ENCODE measurements around the gene DNAL4. TPM values are rescaled to one million over a fixed set of nuclear protein-coding genes. Genes with fewer than 3 reads are reported as not detected.
A peak's percentile ranks its signal among the peaks of the same experiment; 100 is the strongest.

DNAL4 gene
- polyA plus RNA-seq, 2 of the 4 experiments (the other 2 are of a cell fraction), result 7.7 to 9.8 TPM

- no peak for DNase-seq (ENCODE audit: low read depth in 1 of 2, low spot score in 1 of 2)
- H3K27ac ChIP-seq, result peak overlapping the region; percentile 82 to 90
- TF ChIP-seq, protein P1, sequence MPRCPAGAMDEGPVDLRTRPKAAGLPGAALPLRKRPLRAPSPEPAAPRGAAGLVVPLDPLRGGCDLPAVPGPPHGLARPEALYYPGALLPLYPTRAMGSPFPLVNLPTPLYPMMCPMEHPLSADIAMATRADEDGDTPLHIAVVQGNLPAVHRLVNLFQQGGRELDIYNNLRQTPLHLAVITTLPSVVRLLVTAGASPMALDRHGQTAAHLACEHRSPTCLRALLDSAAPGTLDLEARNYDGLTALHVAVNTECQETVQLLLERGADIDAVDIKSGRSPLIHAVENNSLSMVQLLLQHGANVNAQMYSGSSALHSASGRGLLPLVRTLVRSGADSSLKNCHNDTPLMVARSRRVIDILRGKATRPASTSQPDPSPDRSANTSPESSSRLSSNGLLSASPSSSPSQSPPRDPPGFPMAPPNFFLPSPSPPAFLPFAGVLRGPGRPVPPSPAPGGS (IDR thresholded peaks at IDR 0.05), result no peak
- TF ChIP-seq ESRRA (IDR thresholded peaks at IDR 0.05; ENCODE audit: borderline replicate concordance, low read length) (no peak), MAFK (IDR thresholded peaks at IDR 0.05; ENCODE audit: partially characterized antibody) (no peak), TFCP2L1 (CRISPR knock-in tag; IDR thresholded peaks at IDR 0.05) (no peak), RNF2 (IDR thresholded peaks at IDR 0.05; ENCODE audit: borderline replicate concordance, low read depth) (no peak), RAD21 (conservative IDR thresholded peaks at IDR 0.05 in 1 of 2, IDR thresholded peaks at IDR 0.05 in 1 of 2) (no peak), CBX2 (IDR thresholded peaks at IDR 0.05; ENCODE audit: borderline replicate concordance, low read depth) (no peak), USF2 (IDR thresholded peaks at IDR 0.05) (no peak), FOSB (CRISPR knock-in tag; IDR thresholded peaks at IDR 0.05) (no peak), EP300 (IDR thresholded peaks at IDR 0.05) (no peak), HOXB5 (CRISPR knock-in tag; IDR thresholded peaks at IDR 0.05) (no peak)
- TF ChIP-seq, protein P2, sequence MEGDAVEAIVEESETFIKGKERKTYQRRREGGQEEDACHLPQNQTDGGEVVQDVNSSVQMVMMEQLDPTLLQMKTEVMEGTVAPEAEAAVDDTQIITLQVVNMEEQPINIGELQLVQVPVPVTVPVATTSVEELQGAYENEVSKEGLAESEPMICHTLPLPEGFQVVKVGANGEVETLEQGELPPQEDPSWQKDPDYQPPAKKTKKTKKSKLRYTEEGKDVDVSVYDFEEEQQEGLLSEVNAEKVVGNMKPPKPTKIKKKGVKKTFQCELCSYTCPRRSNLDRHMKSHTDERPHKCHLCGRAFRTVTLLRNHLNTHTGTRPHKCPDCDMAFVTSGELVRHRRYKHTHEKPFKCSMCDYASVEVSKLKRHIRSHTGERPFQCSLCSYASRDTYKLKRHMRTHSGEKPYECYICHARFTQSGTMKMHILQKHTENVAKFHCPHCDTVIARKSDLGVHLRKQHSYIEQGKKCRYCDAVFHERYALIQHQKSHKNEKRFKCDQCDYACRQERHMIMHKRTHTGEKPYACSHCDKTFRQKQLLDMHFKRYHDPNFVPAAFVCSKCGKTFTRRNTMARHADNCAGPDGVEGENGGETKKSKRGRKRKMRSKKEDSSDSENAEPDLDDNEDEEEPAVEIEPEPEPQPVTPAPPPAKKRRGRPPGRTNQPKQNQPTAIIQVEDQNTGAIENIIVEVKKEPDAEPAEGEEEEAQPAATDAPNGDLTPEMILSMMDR (IDR thresholded peaks at IDR 0.05), result no peak
- ChIA-PET POLR2A (no interaction called here), CTCF (no interaction called here)
- H3K9me3 ChIP-seq, result no peaks in the 10 kb centered on the region
- H3K4me1 ChIP-seq, result peaks cover 43% of the 10 kb centered on the region
- FAIRE-seq, result no peak
- 96% methylated on average over 4 of the region's 7 CpGs for WGBS (ENCODE audit: missing lambda C conversion rate)
- H3K4me3 ChIP-seq, result no peak overlapping the region
- peak overlapping the region; percentile 61 for H3K4me2 ChIP-seq
- peak in 1 of 2 experiments; percentile 9; a peak in 1 of 6 replicates for ATAC-seq
Measured at GRCh38 chr22:38830845-38831108, 36.8 kb upstream of the DNAL4 start.

DNA sequence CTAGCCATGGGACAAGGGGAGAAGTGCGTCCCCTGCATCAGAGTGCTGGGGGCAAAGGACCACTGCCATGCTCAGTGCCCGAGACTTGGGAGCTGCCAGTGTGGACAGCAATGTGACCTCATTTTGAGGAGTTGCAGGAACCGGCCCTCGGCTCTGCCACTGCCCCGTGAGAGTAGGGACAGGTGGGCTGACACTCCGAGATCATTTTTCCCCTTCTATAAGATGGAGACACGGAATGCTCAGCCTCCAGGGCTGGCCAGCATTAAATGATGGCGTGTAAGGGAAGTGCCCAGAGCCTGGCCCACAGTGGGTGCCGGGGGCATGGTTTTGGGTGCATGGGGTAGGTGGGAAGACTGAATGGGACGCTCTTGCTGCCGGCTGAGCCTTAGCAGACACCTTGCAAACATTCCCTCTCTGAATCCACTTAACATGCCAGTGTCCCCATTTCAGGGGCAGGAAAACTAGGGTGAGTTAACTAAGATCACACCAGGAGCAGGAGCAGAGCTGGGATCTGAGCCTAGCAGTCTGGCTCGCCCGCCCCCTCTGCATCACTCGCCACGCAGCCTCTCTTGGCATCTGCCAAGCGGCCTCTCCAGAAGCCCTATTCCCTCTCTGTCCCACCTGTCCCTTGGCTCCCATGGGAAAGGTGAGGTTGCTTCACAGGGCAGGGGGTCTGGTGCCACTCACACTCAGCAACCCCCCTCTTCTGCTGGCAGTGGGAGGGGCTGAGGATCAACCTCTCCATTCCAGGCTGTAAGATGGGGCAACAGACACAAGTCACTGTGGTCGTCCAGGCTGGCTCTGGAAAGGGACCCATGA, 36.3 kb upstream of the DNAL4 start:
- Histone ChIP-seq H3K4me1 (peaks cover 38% of the 10 kb centered on the region), H3K9me3 (no peaks in the 10 kb centered on the region), H3K4me3 (no peak overlapping the region), H3K4me2 (peak overlapping the region; percentile 61), H3K27ac (peak overlapping the region; percentile 82 to 90)
- 84% methylated on average over 16 of the region's 17 CpGs for WGBS (ENCODE audit: missing lambda C conversion rate)
- FAIRE-seq (no peak), ATAC-seq (peak; percentile 26 to 41; a peak in 4 of 6 replicates), DNase-seq (ENCODE audit: low read depth in 1 of 2, low spot score in 1 of 2) (no peak)
- POLR2A ChIA-PET, result interaction anchor here (1.2 kb wide), 1 partner anchor 27 kb away, joined by 3 read pairs; no protein-coding TSS in a partner anchor
- no peak for TF ChIP-seq KDM5A (IDR thresholded peaks at IDR 0.05)
- no peak for TF ChIP-seq MAZ (IDR thresholded peaks at IDR 0.05; ENCODE audit: borderline replicate concordance, low read depth, low read length)
- TF ChIP-seq NPAS2 (CRISPR knock-in tag; IDR thresholded peaks at IDR 0.05; ENCODE audit: borderline replicate concordance), result no peak
- no peak for TF ChIP-seq POLR2AphosphoS2 (conservative IDR thresholded peaks at IDR 0.05; ENCODE audit: low read length)
- TF ChIP-seq JUN (IDR thresholded peaks at IDR 0.05), result no peak
- TF ChIP-seq, protein P2 (IDR thresholded peaks at IDR 0.05), result no peak
- TF ChIP-seq POLR2A (IDR thresholded peaks at IDR 0.05; ENCODE audit: low read length), result no peak
- TF ChIP-seq ZFP36 (IDR thresholded peaks at IDR 0.05; ENCODE audit: borderline replicate concordance, partially characterized antibody), result no peak
- no peak for TF ChIP-seq RAD21 (conservative IDR thresholded peaks at IDR 0.05 in 1 of 2, IDR thresholded peaks at IDR 0.05 in 1 of 2)
- TF ChIP-seq, protein P3, sequence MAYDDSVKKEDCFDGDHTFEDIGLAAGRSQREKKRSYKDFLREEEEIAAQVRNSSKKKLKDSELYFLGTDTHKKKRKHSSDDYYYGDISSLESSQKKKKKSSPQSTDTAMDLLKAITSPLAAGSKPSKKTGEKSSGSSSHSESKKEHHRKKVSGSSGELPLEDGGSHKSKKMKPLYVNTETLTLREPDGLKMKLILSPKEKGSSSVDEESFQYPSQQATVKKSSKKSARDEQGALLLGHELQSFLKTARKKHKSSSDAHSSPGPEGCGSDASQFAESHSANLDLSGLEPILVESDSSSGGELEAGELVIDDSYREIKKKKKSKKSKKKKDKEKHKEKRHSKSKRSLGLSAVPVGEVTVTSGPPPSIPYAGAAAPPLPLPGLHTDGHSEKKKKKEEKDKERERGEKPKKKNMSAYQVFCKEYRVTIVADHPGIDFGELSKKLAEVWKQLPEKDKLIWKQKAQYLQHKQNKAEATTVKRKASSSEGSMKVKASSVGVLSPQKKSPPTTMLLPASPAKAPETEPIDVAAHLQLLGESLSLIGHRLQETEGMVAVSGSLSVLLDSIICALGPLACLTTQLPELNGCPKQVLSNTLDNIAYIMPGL (CRISPR knock-in tag; IDR thresholded peaks at IDR 0.05; ENCODE audit: borderline replicate concordance), result no peak
- no peak for TF ChIP-seq NFE2L2 (conservative IDR thresholded peaks at IDR 0.05; ENCODE audit: low read length)
- TF ChIP-seq EHF (CRISPR knock-in tag; IDR thresholded peaks at IDR 0.05), result no peak
- TF ChIP-seq ELK1 (IDR thresholded peaks at IDR 0.05; ENCODE audit: low read depth, low read length), result no peak
- CTCF ChIA-PET, result interaction anchor here (0.9 to 5.7 kb wide), 3 partner anchors 16 to 97 kb away, joined by 3 to 47 read pairs (median 3); no protein-coding TSS in a partner anchor
